Tibial nerve (tissue), 4 donors: ENCODE data around the gene CSRP3. TPM values are rescaled to one million over a fixed set of nuclear protein-coding genes. Genes with fewer than 3 reads are reported as not detected.

Experiments
- DNase-seq, 2 donors: peaks; one replicate each; pipeline ENCODE4 v3.0.0-alpha.2; 2019; ENCODE audit warnings: low spot score in 2 of 2
- H3K27ac ChIP-seq, 4 donors: fragments of 200-600 bp; sonication (generic) in 3 of 4; one replicate each; pipeline ENCODE4 v1.5.1; 2017 to 2019; ENCODE audit warnings: mild to moderate bottlenecking in 1 of 4
- H3K27me3 ChIP-seq, 2 donors: fragments of 200-600 bp; sonication (generic) in 1 of 2; one replicate each; pipeline versions ENCODE4 v1.5.1 to v1.6.0; 2017 to 2019
- H3K36me3 ChIP-seq, 3 donors: fragments of 200-600 bp; sonication (generic); one replicate each; pipeline ENCODE4 v1.5.1; 2018 to 2019
- H3K4me1 ChIP-seq, 4 donors: fragments of 200-600 bp; sonication (generic) in 3 of 4; one replicate each; pipeline ENCODE4 v1.5.1; 2017 to 2019
- H3K4me3 ChIP-seq, 4 donors: fragments of 200-600 bp; sonication (generic) in 3 of 4; one replicate each; pipeline ENCODE4 v1.5.1; 2017 to 2019; ENCODE audit warnings: mild to moderate bottlenecking in 1 of 4, moderate library complexity in 1 of 4
- H3K9me3 ChIP-seq, 4 donors: fragments of 200-600 bp; sonication (generic) in 3 of 4; one replicate each; pipeline ENCODE4 v1.5.1; 2017 to 2019
- EP300 ChIP-seq, 2 donors: sonication (generic); formaldehyde crosslinking; IDR thresholded peaks; one replicate each; pipeline ENCODE4 v1.6.1; 2017; ENCODE audit warnings: antibody characterized with exemption in 2 of 2, mild to moderate bottlenecking in 1 of 2
- POLR2A ChIP-seq, 2 donors: fragments of 450-650 bp; IDR thresholded peaks; one replicate each; pipeline ENCODE4 v1.6.1; 2017; ENCODE audit warnings: antibody characterized with exemption in 2 of 2, mild to moderate bottlenecking in 2 of 2, moderate library complexity in 2 of 2
- WGBS, 2 donors: methylation state at CpG; one replicate each; pipeline ENCODE4 v1.1.5; 2018; 5-methylcytosine and 5-hydroxymethylcytosine counted together
- total RNA-seq, 4 donors: library from RNA; depleted of rRNA; stranded (reverse); fragments of >200 nt; gene quantifications; one replicate each; pipeline ENCODE4 v1.1.0, GENCODE V29; 2016
- TF ChIP-seq, protein P1 (sequence below), 5 experiments: fragments of 200-600 bp in 3 of 5; fragments of 450-650 bp in 2 of 5; sonication (generic) in 3 of 5; IDR thresholded peaks; one replicate each; pipeline ENCODE4 v1.5.1; 2016 to 2019; ENCODE audit warnings: antibody characterized with exemption in 5 of 5, mild to moderate bottlenecking in 3 of 5, moderate library complexity in 2 of 5

The CSRP3 gene
- total RNA-seq, 4 donors from 2014 or later = not detected

DNA sequence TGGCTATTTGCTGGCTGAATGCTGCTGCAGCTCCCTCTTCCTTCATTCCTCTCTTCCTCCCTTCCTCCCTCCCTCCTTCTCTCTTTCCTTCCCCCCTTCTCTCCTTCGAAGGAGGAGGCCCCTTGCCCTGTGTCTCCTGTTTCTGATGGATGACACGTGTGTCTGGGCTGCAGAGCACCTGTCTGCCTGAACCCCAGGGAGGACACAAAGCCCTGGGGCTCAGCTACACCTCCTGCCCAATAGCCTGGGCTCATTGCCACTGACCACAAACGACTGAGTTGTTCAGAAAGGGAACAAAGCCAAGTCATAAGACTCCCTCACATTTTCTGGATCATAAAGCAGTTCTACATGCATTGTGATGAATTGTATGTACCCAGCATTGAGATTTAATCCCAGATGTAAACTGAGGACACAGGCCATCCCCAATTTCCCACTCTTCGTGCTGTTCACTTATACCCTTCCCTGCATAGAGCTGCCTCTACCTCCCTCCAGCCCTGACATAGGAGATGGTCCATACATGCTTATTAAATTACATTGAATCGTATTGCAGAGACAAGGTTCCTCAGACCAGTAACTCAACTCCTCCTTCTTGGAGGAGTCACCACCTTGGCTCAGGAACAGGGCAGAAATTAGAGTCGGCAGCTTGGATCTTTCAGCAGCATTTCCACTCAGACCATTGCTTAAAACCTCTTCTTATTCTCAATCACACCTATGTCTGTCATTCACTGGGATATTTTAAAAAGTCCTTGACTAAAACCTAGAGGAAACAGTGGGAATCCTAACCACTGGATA is 1.2 kb downstream of the CSRP3 start:
- Histone ChIP-seq H3K9me3 (no peaks in the 10 kb centered on the region), H3K36me3 (no peaks in the 10 kb centered on the region), H3K27me3 (no peaks in the 10 kb centered on the region), H3K27ac (no peak overlapping the region), H3K4me3 (no peak overlapping the region), H3K4me1 (peaks cover 0 to 8% (median 0%) of the 10 kb centered on the region in 4 donors)
- DNase-seq = no peak
- WGBS, 2 donors = 16 to 23% methylated on average over 6 of the region's 6 CpGs
- TF ChIP-seq EP300 (IDR thresholded peaks at IDR 0.05) = no peak
- no peak for TF ChIP-seq POLR2A (IDR thresholded peaks at IDR 0.05)
- TF ChIP-seq, protein P1, sequence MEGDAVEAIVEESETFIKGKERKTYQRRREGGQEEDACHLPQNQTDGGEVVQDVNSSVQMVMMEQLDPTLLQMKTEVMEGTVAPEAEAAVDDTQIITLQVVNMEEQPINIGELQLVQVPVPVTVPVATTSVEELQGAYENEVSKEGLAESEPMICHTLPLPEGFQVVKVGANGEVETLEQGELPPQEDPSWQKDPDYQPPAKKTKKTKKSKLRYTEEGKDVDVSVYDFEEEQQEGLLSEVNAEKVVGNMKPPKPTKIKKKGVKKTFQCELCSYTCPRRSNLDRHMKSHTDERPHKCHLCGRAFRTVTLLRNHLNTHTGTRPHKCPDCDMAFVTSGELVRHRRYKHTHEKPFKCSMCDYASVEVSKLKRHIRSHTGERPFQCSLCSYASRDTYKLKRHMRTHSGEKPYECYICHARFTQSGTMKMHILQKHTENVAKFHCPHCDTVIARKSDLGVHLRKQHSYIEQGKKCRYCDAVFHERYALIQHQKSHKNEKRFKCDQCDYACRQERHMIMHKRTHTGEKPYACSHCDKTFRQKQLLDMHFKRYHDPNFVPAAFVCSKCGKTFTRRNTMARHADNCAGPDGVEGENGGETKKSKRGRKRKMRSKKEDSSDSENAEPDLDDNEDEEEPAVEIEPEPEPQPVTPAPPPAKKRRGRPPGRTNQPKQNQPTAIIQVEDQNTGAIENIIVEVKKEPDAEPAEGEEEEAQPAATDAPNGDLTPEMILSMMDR (IDR thresholded peaks at IDR 0.05) = no peak

DNA sequence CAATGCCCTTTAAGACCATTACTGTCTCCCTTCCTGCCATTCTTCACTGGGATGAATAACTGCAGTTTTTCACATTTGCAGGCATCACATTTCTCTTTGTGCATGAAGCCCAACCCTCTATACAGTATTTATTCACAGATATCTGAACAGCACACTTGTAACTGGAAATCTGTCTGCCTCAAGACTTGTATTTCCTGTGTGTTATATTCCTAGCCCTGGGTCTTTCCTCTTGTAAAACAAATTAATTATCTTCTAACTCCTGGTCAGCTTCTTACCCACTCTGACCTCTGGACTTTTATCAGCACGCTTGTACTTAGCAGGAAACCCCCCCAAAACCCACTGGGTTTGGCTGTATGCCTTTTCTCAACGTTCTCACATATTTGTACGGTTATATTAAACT is 2.0 kb downstream of the CSRP3 start:
- WGBS, 2 donors = 3 to 10% methylated on average over 3 of the region's 3 CpGs
- Histone ChIP-seq H3K4me1 (peaks cover 0 to 8% (median 0%) of the 10 kb centered on the region in 4 donors), H3K36me3 (no peaks in the 10 kb centered on the region), H3K27ac (no peak overlapping the region), H3K4me3 (no peak overlapping the region), H3K27me3 (no peaks in the 10 kb centered on the region), H3K9me3 (no peaks in the 10 kb centered on the region)
- no peak for TF ChIP-seq POLR2A (IDR thresholded peaks at IDR 0.05)
- TF ChIP-seq, protein P1 (IDR thresholded peaks at IDR 0.05) = no peak
- no peak for TF ChIP-seq EP300 (IDR thresholded peaks at IDR 0.05)
- DNase-seq = no peak

DNA sequence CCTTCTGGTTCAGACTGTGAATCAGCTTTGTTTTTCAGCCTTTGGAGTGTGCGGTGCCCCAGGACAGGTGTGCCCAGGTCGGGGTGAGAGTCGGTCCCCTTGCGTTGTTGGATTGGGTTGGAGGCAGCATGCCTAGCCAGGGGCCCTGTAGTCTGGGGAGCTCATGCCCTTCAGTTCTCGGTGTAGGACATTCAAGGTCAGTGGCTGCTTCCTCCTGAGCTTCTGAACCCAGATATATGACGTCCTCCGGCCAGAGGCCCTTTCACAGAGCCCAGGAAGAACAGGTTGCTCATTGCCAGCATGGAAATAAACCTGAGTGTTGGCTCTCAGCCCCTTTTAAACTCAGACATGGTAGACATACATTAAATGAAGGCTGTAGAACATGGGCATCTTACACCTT is 2.7 kb downstream of the CSRP3 start:
- DNase-seq = no peak
- H3K27ac ChIP-seq = no peak overlapping the region
- 93 to 94% methylated on average over 7 of the region's 7 CpGs for WGBS, 2 donors

DNA sequence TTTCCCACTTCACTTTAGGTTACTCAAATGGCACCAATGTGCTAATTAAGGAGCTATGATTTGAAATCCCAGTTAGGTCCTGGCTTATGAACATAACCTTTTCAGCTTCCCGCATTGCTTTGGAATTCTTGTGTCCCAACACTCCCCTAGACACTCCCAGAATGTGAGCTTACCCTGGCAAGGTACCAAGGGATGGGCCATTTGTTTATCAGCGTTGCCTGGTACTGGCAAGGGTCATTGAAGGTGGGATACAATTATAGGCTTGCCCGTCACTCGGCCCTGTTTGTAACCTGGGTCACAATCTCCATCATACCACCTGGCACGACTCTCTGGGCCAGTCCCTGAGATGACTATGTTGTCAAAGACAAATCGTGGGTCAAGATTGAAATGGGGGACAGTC is 5.4 kb downstream of the CSRP3 start:
- no peak overlapping the region for H3K4me3 ChIP-seq
- no peaks in the 10 kb centered on the region for H3K27me3 ChIP-seq
- H3K9me3 ChIP-seq = no peaks in the 10 kb centered on the region
- no peak for DNase-seq
- no peak overlapping the region for H3K27ac ChIP-seq
- peaks cover 0 to 8% (median 0%) of the 10 kb centered on the region in 4 donors for H3K4me1 ChIP-seq
- 79% methylated on average over 6 of the region's 6 CpGs for WGBS, 2 donors
- H3K36me3 ChIP-seq = no peaks in the 10 kb centered on the region
- peak in 1 of 2 donors; percentile 13 for TF ChIP-seq EP300 (IDR thresholded peaks at IDR 0.05)
- TF ChIP-seq POLR2A (IDR thresholded peaks at IDR 0.05) = no peak

More for the DNA sequence above, 2.7 kb downstream of the CSRP3 start:
- H3K9me3 ChIP-seq = no peaks in the 10 kb centered on the region
- no peaks in the 10 kb centered on the region for H3K36me3 ChIP-seq
- TF ChIP-seq, protein P1 (IDR thresholded peaks at IDR 0.05) = no peak
- TF ChIP-seq EP300 (IDR thresholded peaks at IDR 0.05) (no peak), POLR2A (IDR thresholded peaks at IDR 0.05) (no peak)
- H3K4me1 ChIP-seq = peaks cover 0 to 8% (median 0%) of the 10 kb centered on the region in 4 donors
- H3K4me3 ChIP-seq = no peak overlapping the region
- H3K27me3 ChIP-seq = no peaks in the 10 kb centered on the region

DNA sequence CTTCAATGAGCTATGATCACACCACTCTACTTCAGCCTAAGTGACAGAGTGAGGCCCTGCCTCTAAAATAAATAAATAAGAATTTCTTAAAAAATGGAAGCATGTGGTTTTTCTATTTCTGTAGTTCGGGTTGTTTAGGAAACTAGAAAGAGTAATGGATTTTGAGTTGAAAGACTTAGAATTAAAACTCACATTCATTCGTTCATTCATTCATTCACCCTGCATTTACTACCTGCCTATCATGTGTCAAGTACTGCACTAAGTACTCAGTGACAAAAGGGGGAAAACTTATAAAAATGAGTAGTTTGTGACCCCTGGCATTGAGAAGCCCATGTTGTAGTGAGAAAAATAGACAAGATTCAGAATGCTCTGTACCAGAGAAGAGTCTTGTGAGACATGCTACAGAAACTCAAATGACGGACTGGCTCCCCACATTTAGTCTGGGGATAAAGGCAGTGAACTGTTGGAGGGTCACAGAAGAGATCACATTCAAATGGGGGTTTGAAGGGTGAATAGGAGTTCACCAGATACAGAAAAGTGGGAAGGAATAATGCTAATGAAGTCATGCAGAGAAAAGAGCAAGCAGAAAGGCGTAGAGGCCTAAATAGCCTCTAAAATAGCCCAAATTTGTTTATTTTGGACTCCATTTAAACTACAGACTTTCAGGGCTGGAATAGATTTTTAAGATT is 7.0 kb downstream of the CSRP3 start:
- H3K4me1 ChIP-seq = no peaks in the 10 kb centered on the region
- WGBS, 2 donors = 90% methylated on average over 4 of the region's 4 CpGs

More for the DNA sequence above, 7.0 kb downstream of the CSRP3 start:
- Histone ChIP-seq H3K36me3 (no peaks in the 10 kb centered on the region), H3K27ac (no peak overlapping the region), H3K9me3 (no peaks in the 10 kb centered on the region), H3K27me3 (no peaks in the 10 kb centered on the region), H3K4me3 (no peak overlapping the region)
- TF ChIP-seq, protein P1 (IDR thresholded peaks at IDR 0.05) = no peak
- DNase-seq = no peak
